NCI-H1694 treated with DMSO at 0.1 percent for 48 hours (cell line): ENCODE results near the gene TOX2.

ENCODE experiments used
- DNase-seq: peaks from one replicate; lab custom pipeline; 2025; lab: John Stamatoyannopoulos, UW

The TOX2 gene

DNA sequence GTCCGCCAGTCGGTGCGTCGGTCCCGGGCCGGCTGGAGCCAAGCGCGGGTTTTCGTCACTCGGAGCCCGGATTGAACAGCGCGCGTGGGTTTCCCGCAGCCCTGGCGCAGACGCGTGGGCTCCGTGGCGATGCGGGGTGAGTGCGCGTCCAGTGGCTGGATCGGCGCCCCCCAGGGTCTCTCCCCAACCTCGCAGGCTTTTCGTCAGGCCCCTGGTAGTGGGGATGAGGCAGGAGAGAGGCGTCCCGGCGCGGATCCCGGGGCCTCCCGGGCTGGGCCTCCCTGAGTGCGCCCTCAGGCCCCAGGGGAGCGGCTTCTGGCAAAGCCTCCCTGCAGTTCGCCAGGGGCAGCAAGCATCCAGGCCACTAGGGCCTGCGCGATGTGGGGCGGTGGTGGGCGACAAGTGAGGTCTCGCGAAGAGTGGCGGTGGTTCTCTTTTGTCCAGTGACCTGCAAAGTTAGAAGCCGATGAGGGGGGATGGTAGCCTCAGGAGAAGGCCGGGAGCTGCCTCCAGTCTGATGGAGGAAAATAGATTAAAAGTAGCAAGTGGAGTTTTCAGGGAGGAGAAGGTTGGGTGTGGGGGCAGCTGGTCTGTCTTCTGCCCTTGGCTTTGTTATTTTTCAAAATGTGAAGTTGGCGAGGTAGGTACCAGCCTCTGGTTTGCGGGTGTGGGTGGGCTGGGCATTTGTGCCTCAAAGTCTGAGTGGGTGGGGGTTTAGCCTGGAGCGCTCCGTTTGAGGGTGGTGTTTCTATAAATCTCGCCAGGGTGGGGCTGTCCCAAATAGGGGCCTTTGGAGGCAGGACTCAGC lies 1.6 kb downstream of the TOX2 start:
- DNase-seq, result no peak

DNA sequence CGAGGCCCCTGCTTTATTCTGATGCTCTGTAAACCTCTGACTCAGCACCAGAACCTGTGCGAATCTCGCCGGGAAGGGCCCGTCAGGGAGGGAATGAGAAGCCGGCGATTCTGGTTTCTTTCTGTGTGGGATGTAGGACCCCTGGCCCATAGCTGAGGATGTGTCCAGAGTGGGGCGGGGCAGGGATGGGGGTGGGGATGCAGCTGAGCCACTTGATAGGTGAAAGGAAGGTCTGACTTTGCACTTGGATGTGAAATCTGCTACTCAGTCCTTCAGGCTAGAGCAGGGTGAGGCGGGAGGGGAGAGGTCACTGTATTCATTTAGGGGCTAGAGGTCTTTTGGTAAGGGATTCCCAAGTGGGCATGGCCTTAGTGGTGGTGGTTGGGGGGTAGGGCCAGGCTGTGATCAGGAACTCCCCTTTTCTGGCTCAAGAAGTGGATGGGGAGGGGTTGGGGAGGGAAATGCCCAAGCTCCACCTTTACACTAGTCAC lies 2.3 kb downstream of the TOX2 start:
- DNase-seq, result no peak

DNA sequence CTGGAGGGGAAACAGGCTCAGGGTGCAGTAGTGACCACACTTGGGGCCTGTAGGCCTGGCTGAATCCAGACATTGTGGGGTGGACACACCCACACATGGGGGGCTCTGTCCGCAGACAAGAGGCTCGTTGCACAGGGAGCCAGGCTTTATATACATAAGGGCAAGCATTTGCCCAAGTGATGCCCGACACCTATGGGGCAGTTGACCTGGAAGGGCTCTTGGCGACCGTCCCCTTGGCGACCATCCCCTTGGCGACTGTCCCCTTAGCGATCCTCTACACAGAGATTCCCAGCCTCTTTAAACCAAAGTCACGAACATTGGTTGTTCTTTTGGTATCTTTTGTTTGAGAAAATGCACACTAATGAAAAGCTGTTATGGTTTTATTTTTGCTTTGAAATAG lies 2.7 kb downstream of the TOX2 start:
- no peak for DNase-seq

DNA sequence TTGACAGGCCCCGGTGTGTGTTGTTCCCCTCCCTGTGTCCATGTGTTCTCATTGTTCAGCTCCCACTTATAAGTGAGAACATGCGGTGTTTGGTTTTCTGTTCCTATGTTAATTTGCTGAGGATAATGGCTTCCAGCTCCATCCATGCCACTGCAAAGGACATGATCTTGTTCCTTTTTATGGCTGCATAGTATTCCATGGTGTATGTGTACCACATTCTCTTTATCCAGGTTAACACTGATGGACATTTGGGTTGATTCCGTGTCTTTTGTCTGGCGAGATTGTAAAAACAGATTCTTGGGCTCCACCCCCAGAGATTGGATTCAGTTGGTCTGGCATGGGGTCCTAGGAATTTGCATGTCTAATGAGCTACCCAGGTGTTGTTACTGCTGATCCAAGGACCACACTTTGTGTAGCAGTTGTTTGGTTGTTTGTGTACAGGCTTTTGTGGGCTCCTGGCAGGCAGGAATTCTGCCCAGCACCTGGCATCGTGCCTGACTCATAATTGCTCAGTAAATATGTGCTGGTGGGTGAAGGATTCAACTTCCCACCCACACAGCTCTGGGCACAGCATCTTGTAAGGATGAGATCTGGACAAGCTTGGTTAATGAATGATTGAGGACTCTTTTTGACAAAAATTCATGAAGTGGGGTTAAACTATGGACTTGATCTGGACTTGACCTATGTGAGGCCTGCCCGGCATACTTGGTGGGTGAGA lies 5.2 kb downstream of the TOX2 start:
- DNase-seq, result no peak

DNA sequence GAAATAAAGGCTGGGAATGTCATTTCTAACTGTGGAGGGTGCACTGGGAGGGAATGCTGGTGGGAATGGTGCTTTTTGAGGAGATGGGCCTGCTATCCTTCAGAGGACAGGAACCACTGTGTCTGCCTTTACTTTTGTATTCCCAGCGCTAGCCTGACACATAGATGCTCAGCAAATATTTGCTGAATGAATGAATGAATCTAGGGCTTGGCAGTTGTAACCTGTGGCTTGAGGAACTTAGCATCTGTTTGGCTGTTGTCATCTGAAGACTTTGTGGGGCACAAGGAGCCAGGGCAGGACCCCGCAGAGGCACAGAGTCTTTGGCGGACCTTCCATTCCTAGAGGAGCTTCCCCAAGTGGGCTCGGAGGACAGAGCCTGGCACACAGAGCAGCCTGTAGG lies 6.1 kb downstream of the TOX2 start:
- DNase-seq, result no peak

DNA sequence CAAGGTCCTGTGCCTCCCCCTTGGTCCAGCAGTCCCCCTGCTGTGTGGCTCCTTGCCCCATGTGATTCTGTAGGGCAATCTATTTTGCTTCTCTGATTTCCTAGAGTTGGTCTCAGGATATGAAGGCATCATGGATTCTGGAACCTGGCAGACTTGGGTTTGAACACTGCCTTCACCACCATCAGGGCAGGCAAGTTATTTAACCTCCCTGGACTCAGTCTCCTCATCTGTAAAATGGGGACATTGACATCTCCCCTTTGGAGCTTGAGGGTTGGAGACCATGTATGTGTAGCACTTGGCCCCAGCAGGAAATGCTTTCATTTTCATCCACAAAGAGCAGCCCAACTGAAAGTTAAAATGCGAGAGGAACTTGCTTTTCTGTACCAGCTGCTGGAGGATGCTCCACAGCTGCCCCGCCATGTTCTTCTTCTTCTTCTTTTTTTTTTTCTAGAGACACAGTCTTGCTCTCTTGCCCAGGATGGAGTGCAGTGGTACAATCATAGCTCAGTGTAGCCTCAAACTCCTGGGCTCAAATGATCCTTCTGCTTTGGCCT lies 6.7 kb downstream of the TOX2 start:
- no peak for DNase-seq

DNA sequence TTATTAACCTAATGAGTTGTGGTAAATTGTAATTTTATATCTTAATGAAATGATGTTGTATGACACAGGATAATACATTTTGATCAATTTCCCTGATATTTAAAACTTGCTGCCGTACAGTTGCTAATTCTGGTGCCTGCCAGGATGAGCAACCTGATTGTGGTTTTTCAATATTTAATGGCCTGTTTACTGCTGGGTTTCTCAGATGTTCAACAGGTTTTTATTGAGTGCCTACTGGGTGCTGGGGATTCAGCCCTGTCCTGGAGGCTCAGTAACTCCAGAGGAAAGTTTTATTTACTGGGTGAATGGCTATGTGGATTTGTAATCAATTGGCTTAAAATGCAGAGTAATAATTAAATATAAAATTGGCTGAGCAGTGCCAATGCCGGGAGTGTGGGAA lies 8.0 kb downstream of the TOX2 start:
- DNase-seq, result no peak

DNA sequence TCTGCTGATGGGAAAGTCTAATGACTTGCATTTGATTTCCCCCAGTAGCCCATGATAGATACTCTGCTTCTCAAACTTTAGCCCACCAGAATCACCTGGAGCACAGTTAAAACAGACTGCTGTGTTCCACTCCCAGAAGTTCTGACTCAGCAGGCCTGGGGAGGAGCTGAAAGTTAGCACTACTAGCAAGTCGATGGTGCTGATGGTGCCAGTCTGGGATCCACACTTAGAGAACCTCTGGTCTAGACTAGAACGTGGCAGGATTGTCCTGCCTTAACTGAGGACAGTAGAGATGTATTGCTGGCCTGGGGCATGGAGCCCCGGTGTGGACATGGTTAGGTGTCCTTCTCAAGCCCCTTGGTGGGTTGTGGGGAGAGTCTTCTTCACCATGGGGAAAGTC lies 8.7 kb downstream of the TOX2 start:
- DNase-seq, result no peak

DNA sequence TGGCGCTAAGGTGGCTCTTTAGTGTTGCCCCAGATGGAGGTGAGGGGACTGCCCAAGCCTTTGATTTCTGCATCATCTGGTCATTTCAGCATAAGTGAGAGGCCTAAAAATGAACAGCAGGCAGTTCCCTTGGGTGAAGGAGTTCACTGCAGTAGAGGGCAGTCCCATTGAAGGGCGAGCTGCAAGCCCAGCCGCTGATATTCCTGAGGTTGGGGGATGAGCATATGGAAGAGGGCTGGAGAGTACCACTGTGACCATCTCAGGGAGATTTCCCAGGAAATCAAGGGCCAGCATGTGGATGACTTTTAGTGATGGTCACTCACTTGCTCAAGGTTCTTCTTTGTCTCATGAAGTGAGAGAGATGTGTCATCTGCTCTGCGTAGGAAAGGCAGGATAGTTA lies 9.3 kb downstream of the TOX2 start:
- DNase-seq, result no peak

DNA sequence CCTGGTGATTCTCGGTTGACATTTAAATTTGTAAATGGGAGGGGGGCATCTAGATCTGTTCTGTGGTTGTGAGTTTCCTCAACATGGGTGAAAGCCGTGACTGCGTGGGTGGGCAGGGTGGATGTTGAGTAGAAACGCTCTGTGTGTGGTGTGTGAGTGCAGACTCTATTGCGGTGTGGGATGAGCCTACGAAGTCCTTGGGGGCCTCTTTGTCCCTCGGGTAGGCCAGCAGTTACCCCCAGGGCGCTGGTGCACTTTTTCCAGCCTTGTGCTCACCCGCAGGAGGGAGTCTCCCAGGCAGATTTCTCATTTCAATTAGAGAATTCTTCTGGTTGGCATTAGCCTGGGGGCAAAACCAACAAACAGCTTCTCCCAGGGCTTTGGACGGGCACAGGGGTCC lies 10.6 kb downstream of the TOX2 start:
- DNase-seq, result no peak

DNA sequence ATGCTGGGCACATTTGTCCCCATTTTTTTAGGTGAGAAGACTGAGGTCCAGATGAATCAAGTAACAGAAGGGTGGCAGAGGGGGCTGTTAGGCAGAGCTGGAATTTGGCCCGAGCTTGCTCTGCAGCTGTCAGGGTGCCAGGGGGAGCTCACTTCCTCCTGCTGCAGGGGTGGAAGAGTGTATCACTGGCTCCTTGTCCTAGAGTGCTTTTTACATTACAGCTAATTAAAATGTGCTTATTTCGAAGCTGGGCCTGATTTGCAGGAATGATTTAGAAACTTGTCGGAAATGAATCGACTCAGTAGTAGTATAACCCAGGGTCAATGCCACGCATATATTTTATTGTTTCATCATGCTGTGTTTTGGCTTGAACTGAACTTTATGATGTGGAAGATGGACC lies 11.1 kb downstream of the TOX2 start:
- no peak for DNase-seq

DNA sequence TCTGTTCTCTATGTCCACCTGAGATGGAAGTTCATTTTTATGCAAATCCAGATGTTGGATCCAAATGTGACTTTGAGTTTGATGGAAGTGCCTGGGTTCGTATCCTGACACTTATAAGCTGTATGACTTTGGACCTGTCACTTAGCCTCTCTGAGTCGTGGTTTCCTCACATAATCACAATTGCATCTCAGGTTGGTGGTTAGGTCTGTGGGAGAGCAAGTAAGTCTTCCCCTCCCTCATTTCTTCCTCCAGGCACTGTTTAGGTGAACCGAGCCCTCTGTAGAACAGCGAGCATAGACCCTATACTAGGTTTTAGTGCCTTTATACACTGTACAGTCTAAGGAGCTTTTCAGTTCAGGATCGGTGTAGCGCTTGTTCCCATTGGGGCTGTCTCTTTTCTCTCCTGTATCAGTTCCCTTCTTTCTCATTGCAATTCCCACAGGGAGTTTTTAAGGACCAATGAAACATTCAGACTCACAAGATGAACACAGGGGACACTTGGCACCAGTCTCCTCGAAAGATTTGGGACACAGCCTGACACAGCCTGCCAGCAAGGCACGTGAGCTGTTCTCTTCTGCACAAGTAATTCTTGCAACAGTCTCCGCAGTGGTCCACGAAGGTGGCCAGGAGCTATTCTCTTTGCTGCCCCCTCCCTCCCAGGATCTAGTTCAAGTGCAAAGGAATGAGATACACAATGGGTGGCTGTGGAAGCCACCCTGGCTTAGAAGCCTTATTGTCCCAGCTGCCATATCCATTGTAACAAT lies 11.8 kb downstream of the TOX2 start:
- no peak for DNase-seq

DNA sequence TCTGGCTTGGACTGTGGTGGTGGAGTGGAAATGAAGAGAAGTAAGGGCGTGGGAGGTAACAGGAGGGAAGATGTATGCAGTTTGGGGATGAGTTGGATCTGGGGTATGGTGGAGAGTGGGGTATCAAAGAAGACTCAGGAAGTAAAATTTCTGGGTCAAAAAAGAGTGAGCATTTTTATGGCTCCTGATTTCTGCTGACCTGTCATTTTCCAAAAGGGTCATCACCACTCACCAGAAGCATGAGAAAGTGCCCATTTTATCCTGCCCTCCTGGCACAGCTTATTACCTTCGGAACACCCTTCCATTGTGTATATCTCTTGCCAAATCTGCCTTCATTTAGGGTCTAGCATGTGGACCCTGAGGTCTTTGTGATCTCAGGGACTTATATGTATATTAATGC lies 17.3 kb downstream of the TOX2 start:
- DNase-seq, result no peak

DNA sequence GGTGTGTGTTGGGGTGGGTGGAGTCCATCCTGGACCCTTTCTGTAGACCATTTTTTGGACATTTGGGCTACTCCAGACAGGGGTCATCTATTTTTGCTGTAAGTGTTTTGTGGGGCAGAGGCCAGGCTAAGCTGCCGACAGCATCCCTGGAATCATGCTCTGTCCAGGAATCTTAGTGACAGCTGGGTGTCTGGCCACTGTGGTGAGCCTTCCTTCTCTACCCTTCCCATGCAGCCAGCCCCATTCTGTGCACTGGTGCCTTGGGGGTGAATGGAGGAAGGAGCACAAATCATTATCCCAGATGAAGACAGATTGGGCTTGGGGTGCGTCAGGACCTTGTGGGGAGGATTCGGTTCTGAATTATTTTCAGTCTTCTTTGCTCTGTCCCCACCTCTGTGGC lies 20.2 kb downstream of the TOX2 start:
- no peak for DNase-seq

DNA sequence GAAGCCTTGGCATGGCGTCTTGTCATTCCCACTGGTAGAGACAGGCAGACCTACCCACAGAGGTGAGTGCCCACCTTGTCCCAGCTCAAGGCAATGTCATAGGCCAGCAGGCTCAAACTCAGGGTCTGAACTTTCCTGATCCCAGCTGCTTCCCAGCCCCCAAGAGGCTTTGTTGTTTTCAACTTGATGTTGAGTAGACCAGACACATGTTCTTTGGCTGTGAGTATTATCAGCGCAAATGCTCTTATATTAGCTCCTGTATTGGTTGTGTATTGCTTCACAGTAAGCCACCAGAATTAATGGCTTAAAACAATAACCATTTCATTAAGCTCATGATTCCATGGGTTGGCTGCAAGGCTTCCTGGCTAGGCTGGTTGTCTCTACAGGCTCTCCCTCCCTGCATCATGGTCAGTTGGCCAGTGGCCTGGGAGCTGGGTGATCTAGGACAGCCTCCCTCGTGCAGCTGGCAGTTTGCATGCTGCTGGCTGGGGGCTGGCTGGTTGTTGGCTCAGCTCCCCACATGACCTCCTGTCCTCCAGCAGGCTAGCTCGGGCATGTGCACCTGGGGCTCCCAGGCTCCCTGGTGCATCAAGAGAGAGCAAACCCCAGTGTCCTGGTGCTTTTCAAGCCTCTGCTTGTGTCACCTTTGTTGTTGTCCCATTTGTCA lies 21.6 kb downstream of the TOX2 start:
- DNase-seq, result no peak

DNA sequence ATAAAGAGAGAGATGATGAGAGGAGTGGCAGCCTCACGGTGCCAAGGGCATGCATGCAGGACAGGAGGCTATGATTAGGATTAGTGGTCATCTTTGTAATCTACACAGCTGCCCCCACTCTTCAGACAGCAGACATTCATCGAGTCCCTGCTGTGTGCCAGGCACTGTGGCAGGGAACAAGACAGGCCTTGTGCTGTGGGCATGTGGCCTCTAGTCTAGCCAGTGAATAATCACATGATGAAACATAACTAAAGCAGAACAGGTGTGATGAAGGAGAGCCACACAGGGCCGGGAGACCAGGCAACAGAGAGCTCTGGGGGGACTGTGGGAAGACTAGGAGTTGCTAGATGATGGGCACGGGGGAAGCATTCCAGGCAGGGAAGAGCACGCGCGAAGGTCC lies 22.2 kb downstream of the TOX2 start:
- DNase-seq, result no peak

DNA sequence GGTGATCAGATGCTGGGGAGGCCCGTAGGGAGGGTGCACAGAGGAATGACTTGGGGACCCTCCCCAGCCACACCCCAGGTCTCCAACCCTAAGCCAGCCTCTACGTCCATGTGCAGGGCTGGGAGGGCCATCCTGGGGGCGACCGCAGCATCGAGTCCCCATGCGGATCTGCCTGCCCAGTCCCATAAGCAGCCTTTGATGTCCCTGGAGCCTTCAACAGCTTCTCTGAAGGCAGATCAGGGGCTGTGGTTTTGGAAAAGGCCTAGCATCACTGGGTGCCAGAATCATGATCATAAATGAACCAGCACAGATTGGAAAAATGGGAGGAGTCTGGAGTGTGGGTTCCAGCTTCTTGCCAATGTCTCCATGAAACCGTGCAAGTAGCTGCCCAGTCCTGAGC lies 22.9 kb downstream of the TOX2 start:
- no peak for DNase-seq

DNA sequence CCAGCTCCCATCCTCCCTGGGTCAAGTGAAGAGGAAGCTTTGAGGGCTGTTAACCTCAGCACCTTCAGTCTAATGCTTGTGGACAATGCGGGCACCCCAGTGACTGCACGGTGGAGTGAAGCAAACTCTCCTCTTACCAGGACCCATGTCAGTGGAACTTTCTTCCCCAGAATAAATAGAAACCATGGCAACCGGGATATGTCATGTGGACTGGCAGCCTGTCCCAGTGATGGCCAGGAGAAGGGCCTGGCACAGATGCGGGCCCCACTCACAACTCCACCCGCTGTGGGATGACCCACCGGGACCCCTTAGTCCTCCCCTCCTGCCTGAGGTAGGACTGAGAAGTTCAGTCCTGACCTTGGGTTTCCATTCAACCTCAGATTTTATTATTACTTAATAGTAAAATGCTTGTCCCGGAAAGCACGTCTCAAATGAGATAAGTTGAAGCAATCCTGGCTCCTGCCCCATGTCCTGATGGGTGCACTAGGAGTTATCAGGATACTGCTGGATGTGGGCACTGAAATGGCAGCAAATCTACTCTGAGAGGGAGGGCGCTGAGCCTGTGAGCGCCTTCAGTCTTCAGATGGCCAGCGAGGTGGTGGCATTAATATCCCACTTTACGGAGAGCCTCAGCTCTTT lies 23.5 kb downstream of the TOX2 start:
- no peak for DNase-seq

DNA sequence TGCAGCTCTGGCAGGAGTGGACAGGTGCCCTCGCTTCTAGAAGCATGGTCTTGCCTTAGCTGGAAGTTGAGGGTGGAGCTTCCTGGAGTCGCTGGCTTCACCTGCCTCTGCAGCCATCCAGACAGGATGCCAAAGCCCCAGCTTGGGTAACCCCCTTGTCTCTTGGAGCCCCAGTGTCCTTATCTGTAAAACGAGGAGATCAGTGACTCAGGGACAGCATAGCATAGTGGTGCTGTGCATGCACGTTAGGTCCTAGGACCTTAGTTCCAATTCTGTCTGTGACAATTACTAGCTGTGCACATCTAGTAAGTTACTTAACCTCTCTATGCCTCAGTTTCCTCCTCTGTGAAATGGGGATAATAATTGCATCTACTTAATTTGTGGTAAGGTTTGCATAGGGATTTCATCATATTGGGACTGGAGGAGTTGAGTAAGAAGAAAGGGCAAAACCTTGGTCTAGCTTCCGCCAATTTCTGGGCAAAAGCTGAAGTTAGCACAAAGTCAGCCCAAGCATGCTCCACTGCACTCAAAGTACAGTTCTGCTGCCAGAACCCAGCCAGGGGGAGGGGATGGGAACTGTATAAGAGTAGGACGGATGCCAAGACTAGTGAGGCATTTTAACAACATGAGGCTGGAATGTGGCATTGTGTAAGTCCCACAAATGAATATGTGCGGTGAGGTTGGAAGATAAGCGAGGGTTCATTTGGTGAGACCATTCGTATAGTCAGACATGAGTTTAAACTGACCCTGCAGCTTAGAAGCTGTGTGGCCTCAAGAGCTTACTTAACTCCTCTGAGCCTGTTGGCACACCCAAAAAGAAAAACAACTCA lies 24.5 kb downstream of the TOX2 start:
- no peak for DNase-seq

DNA sequence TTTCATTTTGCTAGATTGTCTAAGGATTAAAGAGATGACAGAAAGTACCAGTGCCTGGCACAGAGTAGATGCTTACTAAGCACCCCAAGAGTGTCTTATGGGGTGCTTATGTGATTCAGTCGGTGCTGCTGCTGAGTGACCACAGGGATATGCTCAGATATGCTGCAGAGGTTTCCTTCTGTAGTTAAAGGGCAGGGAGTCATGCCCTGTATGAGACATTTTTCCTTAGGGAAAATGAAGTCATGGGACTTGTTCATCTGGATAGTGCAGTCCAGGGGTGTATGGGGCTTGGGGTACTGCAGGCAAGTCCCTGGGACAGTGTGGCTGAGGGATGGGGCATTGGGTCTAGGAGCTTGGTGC lies 25.1 kb downstream of the TOX2 start:
- DNase-seq, result no peak
